ENCODE measurements around the gene NUCKS1. TPM values are rescaled to one million over a fixed set of nuclear protein-coding genes. Genes with fewer than 3 reads are reported as not detected.

NUCKS1 gene
- total and polyA plus RNA-seq, 2 of the 13 experiments (the other 11 are each of a cell fraction or from before 2014, with no cell fraction given): 35.5 to 117 TPM

DNA sequence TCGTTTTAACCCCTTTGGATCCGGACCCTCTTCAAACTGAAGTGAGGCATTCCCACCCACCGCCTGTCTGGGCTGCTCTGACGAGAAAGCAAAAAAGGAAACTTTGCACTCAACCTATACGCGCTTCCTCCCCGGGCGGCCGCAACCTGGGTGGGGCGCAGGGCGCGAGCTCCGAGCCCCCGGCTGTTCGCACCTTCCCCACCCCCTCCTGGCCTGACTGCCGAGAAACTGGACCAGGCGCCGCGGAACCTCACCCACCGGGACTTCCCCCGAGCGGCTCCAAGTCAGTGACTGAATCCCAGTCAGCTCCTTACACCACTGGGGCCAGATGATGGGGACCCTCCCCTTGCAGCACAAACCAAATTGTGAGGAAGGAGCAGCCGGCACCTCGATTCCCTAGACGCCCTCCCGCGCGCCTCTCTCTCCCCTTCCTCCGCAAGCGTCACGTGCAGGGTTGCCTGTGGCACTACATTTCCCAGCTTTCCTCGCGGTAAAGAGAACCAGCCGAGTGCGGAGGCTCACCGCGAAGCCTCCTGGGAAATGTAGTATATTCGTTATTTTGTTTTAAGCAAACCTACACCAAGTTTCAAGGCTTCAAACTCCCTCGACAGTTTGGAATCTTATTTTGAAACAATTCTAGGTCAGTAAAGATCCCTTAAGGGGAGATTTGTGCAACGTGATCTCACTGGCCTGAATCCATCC lies 25.2 kb upstream of the NUCKS1 start, which contains the start of gene RAB29 (continued):
- 0 out of 2 replicates have a peak, but pooled peaks have one; percentile 39 for TF ChIP-seq MIER2 (CRISPR knock-in tag; IDR thresholded peaks at IDR 0.05)
- TF ChIP-seq, protein P1, sequence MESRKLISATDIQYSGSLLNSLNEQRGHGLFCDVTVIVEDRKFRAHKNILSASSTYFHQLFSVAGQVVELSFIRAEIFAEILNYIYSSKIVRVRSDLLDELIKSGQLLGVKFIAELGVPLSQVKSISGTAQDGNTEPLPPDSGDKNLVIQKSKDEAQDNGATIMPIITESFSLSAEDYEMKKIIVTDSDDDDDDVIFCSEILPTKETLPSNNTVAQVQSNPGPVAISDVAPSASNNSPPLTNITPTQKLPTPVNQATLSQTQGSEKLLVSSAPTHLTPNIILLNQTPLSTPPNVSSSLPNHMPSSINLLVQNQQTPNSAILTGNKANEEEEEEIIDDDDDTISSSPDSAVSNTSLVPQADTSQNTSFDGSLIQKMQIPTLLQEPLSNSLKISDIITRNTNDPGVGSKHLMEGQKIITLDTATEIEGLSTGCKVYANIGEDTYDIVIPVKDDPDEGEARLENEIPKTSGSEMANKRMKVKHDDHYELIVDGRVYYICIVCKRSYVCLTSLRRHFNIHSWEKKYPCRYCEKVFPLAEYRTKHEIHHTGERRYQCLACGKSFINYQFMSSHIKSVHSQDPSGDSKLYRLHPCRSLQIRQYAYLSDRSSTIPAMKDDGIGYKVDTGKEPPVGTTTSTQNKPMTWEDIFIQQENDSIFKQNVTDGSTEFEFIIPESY (CRISPR knock-in tag; IDR thresholded peaks at IDR 0.05): no peak
- peak; percentile 88 for TF ChIP-seq CREM (IDR thresholded peaks at IDR 0.05)
- no peak for TF ChIP-seq CREM (CRISPR knock-in tag; IDR thresholded peaks at IDR 0.05)
- peak; percentile 25; the same call in 1 of the 2 replicates for TF ChIP-seq NR2C2 (CRISPR knock-in tag; IDR thresholded peaks at IDR 0.05; ENCODE audit: borderline replicate concordance)
- TF ChIP-seq ZNF598 (CRISPR knock-in tag; IDR thresholded peaks at IDR 0.05; ENCODE audit: borderline replicate concordance): 0 out of 2 replicates have a peak, but pooled peaks have one; percentile 57
- no peak for TF ChIP-seq FOXO1 (CRISPR knock-in tag; IDR thresholded peaks at IDR 0.05)
- TF ChIP-seq, protein P2, sequence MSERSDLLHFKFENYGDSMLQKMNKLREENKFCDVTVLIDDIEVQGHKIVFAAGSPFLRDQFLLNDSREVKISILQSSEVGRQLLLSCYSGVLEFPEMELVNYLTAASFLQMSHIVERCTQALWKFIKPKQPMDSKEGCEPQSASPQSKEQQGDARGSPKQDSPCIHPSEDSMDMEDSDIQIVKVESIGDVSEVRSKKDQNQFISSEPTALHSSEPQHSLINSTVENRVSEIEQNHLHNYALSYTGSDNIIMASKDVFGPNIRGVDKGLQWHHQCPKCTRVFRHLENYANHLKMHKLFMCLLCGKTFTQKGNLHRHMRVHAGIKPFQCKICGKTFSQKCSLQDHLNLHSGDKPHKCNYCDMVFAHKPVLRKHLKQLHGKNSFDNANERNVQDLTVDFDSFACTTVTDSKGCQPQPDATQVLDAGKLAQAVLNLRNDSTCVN (CRISPR knock-in tag; IDR thresholded peaks at IDR 0.05; ENCODE audit: borderline replicate concordance): 0 out of 2 replicates have a peak, but pooled peaks have one; percentile 13
- TF ChIP-seq, protein P3, sequence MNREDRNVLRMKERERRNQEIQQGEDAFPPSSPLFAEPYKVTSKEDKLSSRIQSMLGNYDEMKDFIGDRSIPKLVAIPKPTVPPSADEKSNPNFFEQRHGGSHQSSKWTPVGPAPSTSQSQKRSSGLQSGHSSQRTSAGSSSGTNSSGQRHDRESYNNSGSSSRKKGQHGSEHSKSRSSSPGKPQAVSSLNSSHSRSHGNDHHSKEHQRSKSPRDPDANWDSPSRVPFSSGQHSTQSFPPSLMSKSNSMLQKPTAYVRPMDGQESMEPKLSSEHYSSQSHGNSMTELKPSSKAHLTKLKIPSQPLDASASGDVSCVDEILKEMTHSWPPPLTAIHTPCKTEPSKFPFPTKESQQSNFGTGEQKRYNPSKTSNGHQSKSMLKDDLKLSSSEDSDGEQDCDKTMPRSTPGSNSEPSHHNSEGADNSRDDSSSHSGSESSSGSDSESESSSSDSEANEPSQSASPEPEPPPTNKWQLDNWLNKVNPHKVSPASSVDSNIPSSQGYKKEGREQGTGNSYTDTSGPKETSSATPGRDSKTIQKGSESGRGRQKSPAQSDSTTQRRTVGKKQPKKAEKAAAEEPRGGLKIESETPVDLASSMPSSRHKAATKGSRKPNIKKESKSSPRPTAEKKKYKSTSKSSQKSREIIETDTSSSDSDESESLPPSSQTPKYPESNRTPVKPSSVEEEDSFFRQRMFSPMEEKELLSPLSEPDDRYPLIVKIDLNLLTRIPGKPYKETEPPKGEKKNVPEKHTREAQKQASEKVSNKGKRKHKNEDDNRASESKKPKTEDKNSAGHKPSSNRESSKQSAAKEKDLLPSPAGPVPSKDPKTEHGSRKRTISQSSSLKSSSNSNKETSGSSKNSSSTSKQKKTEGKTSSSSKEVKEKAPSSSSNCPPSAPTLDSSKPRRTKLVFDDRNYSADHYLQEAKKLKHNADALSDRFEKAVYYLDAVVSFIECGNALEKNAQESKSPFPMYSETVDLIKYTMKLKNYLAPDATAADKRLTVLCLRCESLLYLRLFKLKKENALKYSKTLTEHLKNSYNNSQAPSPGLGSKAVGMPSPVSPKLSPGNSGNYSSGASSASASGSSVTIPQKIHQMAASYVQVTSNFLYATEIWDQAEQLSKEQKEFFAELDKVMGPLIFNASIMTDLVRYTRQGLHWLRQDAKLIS (CRISPR knock-in tag; IDR thresholded peaks at IDR 0.05): no peak
- TF ChIP-seq ZNF317 (CRISPR knock-in tag; IDR thresholded peaks at IDR 0.05): peak; percentile 64; the same call in 1 of the 2 replicates
- TF ChIP-seq, protein P4, sequence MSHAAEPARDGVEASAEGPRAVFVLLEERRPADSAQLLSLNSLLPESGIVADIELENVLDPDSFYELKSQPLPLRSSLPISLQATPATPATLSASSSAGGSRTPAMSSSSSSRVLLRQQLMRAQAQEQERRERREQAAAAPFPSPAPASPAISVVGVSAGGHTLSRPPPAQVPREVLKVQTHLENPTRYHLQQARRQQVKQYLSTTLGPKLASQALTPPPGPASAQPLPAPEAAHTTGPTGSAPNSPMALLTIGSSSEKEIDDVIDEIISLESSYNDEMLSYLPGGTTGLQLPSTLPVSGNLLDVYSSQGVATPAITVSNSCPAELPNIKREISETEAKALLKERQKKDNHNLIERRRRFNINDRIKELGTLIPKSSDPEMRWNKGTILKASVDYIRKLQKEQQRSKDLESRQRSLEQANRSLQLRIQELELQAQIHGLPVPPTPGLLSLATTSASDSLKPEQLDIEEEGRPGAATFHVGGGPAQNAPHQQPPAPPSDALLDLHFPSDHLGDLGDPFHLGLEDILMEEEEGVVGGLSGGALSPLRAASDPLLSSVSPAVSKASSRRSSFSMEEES (CRISPR knock-in tag; IDR thresholded peaks at IDR 0.05): peak; percentile 83
- peak; percentile 46; the same call in 1 of the 2 replicates for TF ChIP-seq ELF1 (CRISPR knock-in tag; IDR thresholded peaks at IDR 0.05)
- TF ChIP-seq ZNF891 (CRISPR knock-in tag; IDR thresholded peaks at IDR 0.05): peak; percentile 56; the same call in 1 of the 2 replicates
- TF ChIP-seq ZNF549 (CRISPR knock-in tag; IDR thresholded peaks at IDR 0.05): no peak
- TF ChIP-seq, protein P5, sequence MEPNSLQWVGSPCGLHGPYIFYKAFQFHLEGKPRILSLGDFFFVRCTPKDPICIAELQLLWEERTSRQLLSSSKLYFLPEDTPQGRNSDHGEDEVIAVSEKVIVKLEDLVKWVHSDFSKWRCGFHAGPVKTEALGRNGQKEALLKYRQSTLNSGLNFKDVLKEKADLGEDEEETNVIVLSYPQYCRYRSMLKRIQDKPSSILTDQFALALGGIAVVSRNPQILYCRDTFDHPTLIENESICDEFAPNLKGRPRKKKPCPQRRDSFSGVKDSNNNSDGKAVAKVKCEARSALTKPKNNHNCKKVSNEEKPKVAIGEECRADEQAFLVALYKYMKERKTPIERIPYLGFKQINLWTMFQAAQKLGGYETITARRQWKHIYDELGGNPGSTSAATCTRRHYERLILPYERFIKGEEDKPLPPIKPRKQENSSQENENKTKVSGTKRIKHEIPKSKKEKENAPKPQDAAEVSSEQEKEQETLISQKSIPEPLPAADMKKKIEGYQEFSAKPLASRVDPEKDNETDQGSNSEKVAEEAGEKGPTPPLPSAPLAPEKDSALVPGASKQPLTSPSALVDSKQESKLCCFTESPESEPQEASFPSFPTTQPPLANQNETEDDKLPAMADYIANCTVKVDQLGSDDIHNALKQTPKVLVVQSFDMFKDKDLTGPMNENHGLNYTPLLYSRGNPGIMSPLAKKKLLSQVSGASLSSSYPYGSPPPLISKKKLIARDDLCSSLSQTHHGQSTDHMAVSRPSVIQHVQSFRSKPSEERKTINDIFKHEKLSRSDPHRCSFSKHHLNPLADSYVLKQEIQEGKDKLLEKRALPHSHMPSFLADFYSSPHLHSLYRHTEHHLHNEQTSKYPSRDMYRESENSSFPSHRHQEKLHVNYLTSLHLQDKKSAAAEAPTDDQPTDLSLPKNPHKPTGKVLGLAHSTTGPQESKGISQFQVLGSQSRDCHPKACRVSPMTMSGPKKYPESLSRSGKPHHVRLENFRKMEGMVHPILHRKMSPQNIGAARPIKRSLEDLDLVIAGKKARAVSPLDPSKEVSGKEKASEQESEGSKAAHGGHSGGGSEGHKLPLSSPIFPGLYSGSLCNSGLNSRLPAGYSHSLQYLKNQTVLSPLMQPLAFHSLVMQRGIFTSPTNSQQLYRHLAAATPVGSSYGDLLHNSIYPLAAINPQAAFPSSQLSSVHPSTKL (CRISPR knock-in tag; IDR thresholded peaks at IDR 0.05): peak; percentile 56
- TF ChIP-seq PHF8 (CRISPR knock-in tag; IDR thresholded peaks at IDR 0.05): peak; percentile 63
- no peak for TF ChIP-seq SPEN (CRISPR knock-in tag; IDR thresholded peaks at IDR 0.05; ENCODE audit: low read depth)

Data from HepG2 (cell line).